Vagina (tissue), 2 donors: Measurements from ENCODE around the gene AIG1. TPM values are rescaled to one million over a fixed set of nuclear protein-coding genes. Genes with fewer than 3 reads are reported as not detected.

Experiments
- DNase-seq, 2 donors: peaks; one replicate each; pipeline ENCODE4 v3.0.0-alpha.2; 2017; ENCODE audit errors: extremely low spot score in 2 of 2
- H3K27ac ChIP-seq: fragments of 200-600 bp; sonication (generic); one replicate; pipeline ENCODE4 v1.5.1; 2019
- H3K27me3 ChIP-seq: fragments of 200-600 bp; sonication (generic); one replicate; pipeline ENCODE4 v1.5.1; 2019
- H3K36me3 ChIP-seq, 2 donors: fragments of 200-600 bp; sonication (generic); one replicate each; pipeline ENCODE4 v1.5.1; 2017 to 2019
- H3K4me1 ChIP-seq: fragments of 200-600 bp; sonication (generic); one replicate; pipeline ENCODE4 v1.5.1; 2019
- H3K4me3 ChIP-seq, 2 donors: fragments of 200-600 bp; sonication (generic); 1 replicate in 1 of 2; 2 replicates in 1 of 2; pipeline ENCODE4 v1.5.1; 2016 to 2019
- H3K9me3 ChIP-seq: fragments of 200-600 bp; sonication (generic); one replicate; pipeline ENCODE4 v1.5.1; 2019
- CTCF ChIP-seq, 3 experiments: fragments of 450-650 bp in 2 of 3; fragments of 200-600 bp in 1 of 3; sonication (generic) in 1 of 3; IDR thresholded peaks; one replicate each; pipeline ENCODE4 v1.5.1; 2017 to 2019; ENCODE audit warnings: antibody characterized with exemption in 3 of 3, mild to moderate bottlenecking in 2 of 3, moderate library complexity in 2 of 3
- POLR2A ChIP-seq, 2 donors: fragments of 450-650 bp; IDR thresholded peaks; one replicate each; pipeline ENCODE4 v1.6.1; 2017; ENCODE audit warnings: antibody characterized with exemption in 2 of 2, mild to moderate bottlenecking in 2 of 2, moderate library complexity in 2 of 2
- POLR2AphosphoS5 ChIP-seq, 2 donors: sonication (generic); formaldehyde crosslinking; IDR thresholded peaks; one replicate each; pipeline ENCODE4 v1.9.0; 2017; ENCODE audit warnings: antibody characterized with exemption in 2 of 2, mild to moderate bottlenecking in 2 of 2, low read depth in 1 of 2; ENCODE audit not compliant: insufficient read depth in 1 of 2
- intact Hi-C: fragments of 100-400 bp; cut with DNase I; formaldehyde crosslinking; loops from one replicate; pipeline ENCODE4 v1.15.1; 2023
- total RNA-seq: library from RNA; depleted of rRNA; stranded (reverse); fragments of >200 nt; gene quantifications from one replicate; pipeline ENCODE4 v1.2.3, GENCODE V29; 2016

The AIG1 gene
- total RNA-seq, 1 donor from 2014 or later: 22.3 TPM

- Histone ChIP-seq H3K4me1 (peaks cover 16% of the 10 kb centered on the region), H3K4me3 (no peak overlapping the region), H3K27ac (no peak overlapping the region), H3K36me3 (no peaks in the 10 kb centered on the region), H3K9me3 (no peaks in the 10 kb centered on the region), H3K27me3 (no peaks in the 10 kb centered on the region)
- TF ChIP-seq CTCF (IDR thresholded peaks at IDR 0.05) (no peak), POLR2AphosphoS5 (IDR thresholded peaks at IDR 0.05; ENCODE audit: insufficient read depth in 1 of 2, low read depth in 1 of 2) (no peak)
- intact Hi-C loops: no loop called here
- no peak for DNase-seq
These were observed 229.5 kb downstream of the AIG1 start for GRCh38 chr6:143290206-143290605.

GRCh38 chr6:143293523-143293922 lies 232.8 kb downstream of the AIG1 start:
- intact Hi-C loops: no loop called here

GRCh38 chr6:143294265-143294860 lies 233.7 kb downstream of the AIG1 start:
- Histone ChIP-seq H3K4me3 (no peak overlapping the region), H3K27ac (no peak overlapping the region), H3K4me1 (no peaks in the 10 kb centered on the region), H3K9me3 (no peaks in the 10 kb centered on the region), H3K27me3 (no peaks in the 10 kb centered on the region), H3K36me3 (no peaks in the 10 kb centered on the region)
- TF ChIP-seq POLR2AphosphoS5 (IDR thresholded peaks at IDR 0.05; ENCODE audit: insufficient read depth in 1 of 2, low read depth in 1 of 2) (no peak), CTCF (IDR thresholded peaks at IDR 0.05) (no peak), POLR2A (IDR thresholded peaks at IDR 0.05) (no peak)
- intact Hi-C loops: no loop called here
- DNase-seq: no peak

More at GRCh38 chr6:143293523-143293922, 232.8 kb downstream of the AIG1 start:
- Histone ChIP-seq H3K27ac (no peak overlapping the region), H3K36me3 (no peaks in the 10 kb centered on the region), H3K4me3 (no peak overlapping the region), H3K4me1 (no peaks in the 10 kb centered on the region), H3K9me3 (no peaks in the 10 kb centered on the region), H3K27me3 (no peaks in the 10 kb centered on the region)
- TF ChIP-seq CTCF (IDR thresholded peaks at IDR 0.05) (no peak), POLR2AphosphoS5 (IDR thresholded peaks at IDR 0.05; ENCODE audit: insufficient read depth in 1 of 2, low read depth in 1 of 2) (no peak), POLR2A (IDR thresholded peaks at IDR 0.05) (no peak)
- no peak for DNase-seq

GRCh38 chr6:143295932-143296331 lies 235.2 kb downstream of the AIG1 start:
- no peak for DNase-seq
- Histone ChIP-seq H3K36me3 (no peaks in the 10 kb centered on the region), H3K4me3 (no peak overlapping the region), H3K9me3 (no peaks in the 10 kb centered on the region), H3K27ac (no peak overlapping the region), H3K27me3 (no peaks in the 10 kb centered on the region), H3K4me1 (no peaks in the 10 kb centered on the region)
- intact Hi-C loops: no loop called here
- no peak for TF ChIP-seq POLR2AphosphoS5 (IDR thresholded peaks at IDR 0.05; ENCODE audit: insufficient read depth in 1 of 2, low read depth in 1 of 2)
- no peak for TF ChIP-seq CTCF (IDR thresholded peaks at IDR 0.05)
- TF ChIP-seq POLR2A (IDR thresholded peaks at IDR 0.05): no peak

- Histone ChIP-seq H3K9me3 (no peaks in the 10 kb centered on the region), H3K36me3 (no peaks in the 10 kb centered on the region), H3K27ac (no peak overlapping the region), H3K4me3 (no peak overlapping the region), H3K4me1 (no peaks in the 10 kb centered on the region), H3K27me3 (no peaks in the 10 kb centered on the region)
- intact Hi-C loops: no loop called here
- no peak for DNase-seq
- no peak for TF ChIP-seq POLR2A (IDR thresholded peaks at IDR 0.05)
These were observed 237.4 kb downstream of the AIG1 start for GRCh38 chr6:143298071-143298470.
